ENCODE measurements around the gene RUNX2. TPM values are rescaled to one million over a fixed set of nuclear protein-coding genes. Genes with fewer than 3 reads are reported as not detected.
A peak's percentile ranks its signal among the peaks of the same experiment; 100 is the strongest.

The RUNX2 gene
- total and polyA plus RNA-seq, 2 of the 8 experiments (the other 6 are each of a cell fraction or from before 2014, with no cell fraction given): 0.26 to 1.2 TPM

- no peak overlapping the region for H3K14ac ChIP-seq (ENCODE audit: insufficient read length)
- no peak overlapping the region for H3K56ac ChIP-seq (replicated peaks; ENCODE audit: insufficient read length, low read depth, low read length)
- POLR2A ChIA-PET (ENCODE audit: partially characterized antibody): interaction anchor here (0.7 kb wide), 1 partner anchor 16 kb away, joined by 5 read pairs; no protein-coding TSS in a partner anchor
- no peaks in the 10 kb centered on the region for H3K9me3 ChIP-seq (ENCODE audit: insufficient read depth in 2 of 2, low read depth in 1 of 2, low read length in 1 of 2)
- no peak overlapping the region; a peak in 1 of 4 replicates for H3K4me2 ChIP-seq (ENCODE audit: insufficient read depth in 1 of 2, low read depth in 2 of 2, low read length in 2 of 2)
- H3K9ac ChIP-seq (replicated peaks in 1 of 4; ENCODE audit: extremely low read depth in 1 of 4, low read depth in 3 of 4, low read length in 3 of 4): no peak overlapping the region
- H4K20me1 ChIP-seq (replicated peaks in 1 of 2; ENCODE audit: control insufficient read depth in 1 of 2, insufficient read depth in 2 of 2, low read length in 2 of 2): no peaks in the 10 kb centered on the region
- no peak overlapping the region for H2BK15ac ChIP-seq (ENCODE audit: low read length)
- no peak overlapping the region for H2BK120ac ChIP-seq (replicated peaks; ENCODE audit: low read depth, low read length)
- H2BK20ac ChIP-seq (ENCODE audit: low read length): no peak overlapping the region
- DNase-seq (ENCODE audit: low read depth in 1 of 2, low spot score in 2 of 2) (no peak), FAIRE-seq (no peak)
- H3K4me1 ChIP-seq (replicated peaks in 1 of 4; ENCODE audit: control insufficient read depth in 3 of 4, insufficient read depth in 4 of 4, low read length in 3 of 4): peaks cover 0 to 20% (median 1%) of the 10 kb centered on the region in 4 experiments; a peak in 4 of 7 replicates
- no peak overlapping the region; the same call in 1 of the 2 replicates for H3K18ac ChIP-seq (ENCODE audit: extremely low read depth, low read length)
- no peak overlapping the region for H2BK5ac ChIP-seq (ENCODE audit: low read depth, low read length)
- H3K27ac ChIP-seq (ENCODE audit: low read depth, low read length): no peak overlapping the region
- CTCF ChIA-PET (ENCODE audit: partially characterized antibody): interaction anchor here (0.6 to 3.2 kb wide), 4 partner anchors 10 to 201 kb away, joined by 3 to 10 read pairs (median 5); no protein-coding TSS in a partner anchor
- H2AFZ ChIP-seq (ENCODE audit: low read length): no peak overlapping the region
- TF ChIP-seq CREB1 (IDR thresholded peaks at IDR 0.05) (no peak), SP4 (IDR thresholded peaks at IDR 0.05; ENCODE audit: low read length) (no peak), NRF1 (IDR thresholded peaks at IDR 0.05; ENCODE audit: low read depth, low read length) (no peak), ASH2L (IDR thresholded peaks at IDR 0.05; ENCODE audit: low read length) (no peak), EZH2 (IDR thresholded peaks at IDR 0.05; ENCODE audit: low read depth, low read length, severe bottlenecking) (no peak), RNF2 (IDR thresholded peaks at IDR 0.05; ENCODE audit: borderline replicate concordance, low read depth, low read length, missing control alignments, poor library complexity, severe bottlenecking) (no peak), TEAD4 (IDR thresholded peaks at IDR 0.05; ENCODE audit: low read depth, low read length) (no peak), HDAC2 (IDR thresholded peaks at IDR 0.05; ENCODE audit: borderline replicate concordance in 1 of 2, low read depth in 2 of 2, low read length in 2 of 2) (no peak), TCF12 (IDR thresholded peaks at IDR 0.05; ENCODE audit: low read depth, low read length) (no peak), ZNF274 (IDR thresholded peaks at IDR 0.05; ENCODE audit: borderline replicate concordance, extremely low read depth, low read length) (no peak), YY1 (IDR thresholded peaks at IDR 0.05; ENCODE audit: low read depth, low read length) (no peak), PHF8 (conservative IDR thresholded peaks at IDR 0.05; ENCODE audit: low read depth, low read length) (no peak), KDM4A (IDR thresholded peaks at IDR 0.05; ENCODE audit: low read depth, low read length, severe bottlenecking) (no peak)
- H4K5ac ChIP-seq (ENCODE audit: insufficient read length, low read depth, low read length): peak overlapping the region; percentile 65
- no peaks in the 10 kb centered on the region for H3K79me2 ChIP-seq (ENCODE audit: control insufficient read depth in 1 of 2, insufficient read depth in 2 of 2, low read length in 2 of 2)
- H3K36me3 ChIP-seq (ENCODE audit: control insufficient read depth in 2 of 4, insufficient read depth in 4 of 4, low read length in 3 of 4): no peaks in the 10 kb centered on the region
- no peak overlapping the region for H4K91ac ChIP-seq (replicated peaks; ENCODE audit: insufficient read length, low read length)
- H3K79me1 ChIP-seq (ENCODE audit: low read depth, low read length): no peaks in the 10 kb centered on the region
- H2BK12ac ChIP-seq (ENCODE audit: low read depth, low read length): no peak overlapping the region
- no peak overlapping the region for H2AK5ac ChIP-seq (ENCODE audit: low read depth, low read length)
- H3K4me3 ChIP-seq (ENCODE audit: extremely low read depth in 1 of 4, insufficient read depth in 2 of 4, low read depth in 3 of 4, low read length in 4 of 4): no peak overlapping the region
- H3K27me3 ChIP-seq (replicated peaks in 1 of 4; ENCODE audit: control insufficient read depth in 3 of 4, extremely low read depth in 1 of 4, insufficient read depth in 3 of 4, low read length in 3 of 4): no peaks in the 10 kb centered on the region
- no peak overlapping the region for H3K23ac ChIP-seq (ENCODE audit: insufficient read length)
- H4K8ac ChIP-seq (ENCODE audit: extremely low read depth, insufficient read depth, low read length): no peak overlapping the region
- H3K23me2 ChIP-seq (ENCODE audit: low read depth, low read length): no peaks in the 10 kb centered on the region
- no peak overlapping the region for H3K4ac ChIP-seq (replicated peaks; ENCODE audit: insufficient read length, low read depth, low read length)
Measured at GRCh38 chr6:45521226-45521625, 193.1 kb downstream of the RUNX2 start.

Measured in H1 (cell line).